SK-N-SH (cell line): ENCODE measurements around the gene INTS14. TPM values are rescaled to one million over a fixed set of nuclear protein-coding genes. Genes with fewer than 3 reads are reported as not detected.

Experiments used
- CTCF ChIP-seq: fragments of 200-600 bp; sonication (generic); IDR thresholded peaks from 2 replicates; pipeline ENCODE4 v1.6.1; 2017; ENCODE audit warnings: antibody characterized with exemption, mild to moderate bottlenecking, moderate library complexity
- EZH2phosphoT487 ChIP-seq: fragments of 200-600 bp; sonication (generic); IDR thresholded peaks from 2 replicates; pipeline ENCODE4 v1.6.1; 2017; ENCODE audit warnings: low read depth, mixed run types, mild to moderate bottlenecking, antibody characterized with exemption, moderate library complexity, borderline replicate concordance
- FOSL2 ChIP-seq: IDR thresholded peaks from 2 replicates; pipeline ENCODE4 v1.4.0; 2012; ENCODE audit warnings: low read depth, mild to moderate bottlenecking, moderate library complexity, borderline replicate concordance
- FOXJ3 ChIP-seq: sonication (generic); formaldehyde crosslinking; IDR thresholded peaks from 2 replicates; pipeline ENCODE4 v1.5.1; 2020; ENCODE audit warnings: mild to moderate bottlenecking, missing genetic modification reagents
- FOXM1 ChIP-seq: IDR thresholded peaks from 2 replicates; pipeline ENCODE4 v1.4.0; 2012; ENCODE audit warnings: low read depth, mild to moderate bottlenecking
- GATA2 ChIP-seq: sonication (generic); formaldehyde crosslinking; IDR thresholded peaks from 2 replicates; pipeline ENCODE4 v1.5.0; 2020; ENCODE audit warnings: mild to moderate bottlenecking, missing genetic modification reagents
- JUND ChIP-seq: IDR thresholded peaks from 2 replicates; pipeline ENCODE4 v1.4.0; 2012
- MAX ChIP-seq: IDR thresholded peaks from 2 replicates; pipeline ENCODE4 v1.4.0; 2012; ENCODE audit warnings: low read depth
- NFIC ChIP-seq: IDR thresholded peaks from 2 replicates; pipeline ENCODE4 v1.4.0; 2012; ENCODE audit warnings: borderline replicate concordance
- NRF1 ChIP-seq: IDR thresholded peaks from 2 replicates; pipeline ENCODE4 v1.6.1; 2012; ENCODE audit warnings: low read depth, mild to moderate bottlenecking, low read length
- PBX3 ChIP-seq: IDR thresholded peaks from 2 replicates; pipeline ENCODE4; 2012
- POLR2AphosphoS5 ChIP-seq: IDR thresholded peaks from 2 replicates; pipeline ENCODE4 v1.6.1; 2012; ENCODE audit warnings: low read depth, low read length
- RCOR1 ChIP-seq: fragments of 150-350 bp; IDR thresholded peaks from 2 replicates; pipeline ENCODE4 v1.6.1; 2017; ENCODE audit warnings: antibody characterized with exemption, low read length
- RXRA ChIP-seq: IDR thresholded peaks from 2 replicates; pipeline ENCODE4 v1.4.0; 2012; ENCODE audit warnings: low read depth, mild to moderate bottlenecking, borderline replicate concordance
- TCF12 ChIP-seq: IDR thresholded peaks from 2 replicates; pipeline ENCODE4 v1.4.0; 2012
- YY1 ChIP-seq: IDR thresholded peaks from 2 replicates; pipeline ENCODE4 v1.4.0; 2012; ENCODE audit warnings: low read depth, mild to moderate bottlenecking
- polyA plus RNA-seq, 3 experiments: library from polyadenylated mRNA; depleted of rRNA; stranded (reverse); fragments of >200 nt; gene quantifications; 2 replicates each; pipeline ENCODE4 v1.2.3, GENCODE V29; 2012
- TF ChIP-seq, protein P1 (sequence below): IDR thresholded peaks from 2 replicates; pipeline ENCODE4 v1.6.1; 2012; ENCODE audit warnings: mild to moderate bottlenecking, low read depth, low read length, moderate library complexity
- TF ChIP-seq, protein P2 (sequence below): fragments of 150-350 bp; IDR thresholded peaks from 2 replicates; pipeline ENCODE4 v1.6.1; 2016; ENCODE audit warnings: mild to moderate bottlenecking, low read depth, low read length

Gene INTS14
- polyA plus RNA-seq, 1 of the 3 experiments (the other 2 are of a cell fraction): 44.9 TPM

DNA sequence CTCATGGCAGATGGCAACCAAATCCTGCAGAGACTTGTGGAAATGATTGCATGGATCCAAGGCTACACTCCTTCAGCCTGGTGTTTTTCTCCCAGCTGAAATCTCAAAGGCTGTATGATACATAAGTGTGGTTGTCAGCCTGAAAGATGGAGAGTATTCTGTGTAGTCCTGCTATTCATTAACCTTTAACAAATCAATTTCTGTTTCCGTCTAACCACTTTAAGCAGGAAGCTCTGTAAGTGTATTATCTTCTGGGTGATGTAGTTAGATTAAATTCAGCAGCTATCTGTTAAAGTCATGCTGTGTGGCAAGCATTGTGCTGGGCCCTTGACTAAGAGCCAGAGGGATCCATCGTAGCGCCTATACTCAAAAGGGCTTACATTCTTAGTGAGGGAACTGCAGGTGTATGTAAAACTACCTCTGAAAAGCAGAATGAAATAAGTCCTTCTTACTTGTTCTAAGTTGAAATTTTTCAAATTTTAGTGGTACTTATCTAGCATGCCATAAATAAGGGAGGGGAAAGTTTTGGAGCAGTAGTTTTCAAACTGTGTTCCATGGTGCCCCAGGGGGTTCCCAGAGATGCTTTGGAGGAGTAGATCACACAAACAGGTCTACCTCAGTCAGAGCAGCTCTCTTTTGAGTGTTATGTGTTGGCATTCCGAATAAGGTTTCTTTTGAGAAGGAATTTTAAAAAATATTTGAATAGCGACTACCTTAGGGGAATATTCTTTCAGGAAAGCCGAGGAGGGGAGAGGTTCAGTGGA is 51.8 kb downstream of the INTS14 start (continued):
- TF ChIP-seq, protein P1, sequence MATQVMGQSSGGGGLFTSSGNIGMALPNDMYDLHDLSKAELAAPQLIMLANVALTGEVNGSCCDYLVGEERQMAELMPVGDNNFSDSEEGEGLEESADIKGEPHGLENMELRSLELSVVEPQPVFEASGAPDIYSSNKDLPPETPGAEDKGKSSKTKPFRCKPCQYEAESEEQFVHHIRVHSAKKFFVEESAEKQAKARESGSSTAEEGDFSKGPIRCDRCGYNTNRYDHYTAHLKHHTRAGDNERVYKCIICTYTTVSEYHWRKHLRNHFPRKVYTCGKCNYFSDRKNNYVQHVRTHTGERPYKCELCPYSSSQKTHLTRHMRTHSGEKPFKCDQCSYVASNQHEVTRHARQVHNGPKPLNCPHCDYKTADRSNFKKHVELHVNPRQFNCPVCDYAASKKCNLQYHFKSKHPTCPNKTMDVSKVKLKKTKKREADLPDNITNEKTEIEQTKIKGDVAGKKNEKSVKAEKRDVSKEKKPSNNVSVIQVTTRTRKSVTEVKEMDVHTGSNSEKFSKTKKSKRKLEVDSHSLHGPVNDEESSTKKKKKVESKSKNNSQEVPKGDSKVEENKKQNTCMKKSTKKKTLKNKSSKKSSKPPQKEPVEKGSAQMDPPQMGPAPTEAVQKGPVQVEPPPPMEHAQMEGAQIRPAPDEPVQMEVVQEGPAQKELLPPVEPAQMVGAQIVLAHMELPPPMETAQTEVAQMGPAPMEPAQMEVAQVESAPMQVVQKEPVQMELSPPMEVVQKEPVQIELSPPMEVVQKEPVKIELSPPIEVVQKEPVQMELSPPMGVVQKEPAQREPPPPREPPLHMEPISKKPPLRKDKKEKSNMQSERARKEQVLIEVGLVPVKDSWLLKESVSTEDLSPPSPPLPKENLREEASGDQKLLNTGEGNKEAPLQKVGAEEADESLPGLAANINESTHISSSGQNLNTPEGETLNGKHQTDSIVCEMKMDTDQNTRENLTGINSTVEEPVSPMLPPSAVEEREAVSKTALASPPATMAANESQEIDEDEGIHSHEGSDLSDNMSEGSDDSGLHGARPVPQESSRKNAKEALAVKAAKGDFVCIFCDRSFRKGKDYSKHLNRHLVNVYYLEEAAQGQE: no peak
- TF ChIP-seq GATA2: peak; percentile 70
- TF ChIP-seq NRF1: no peak
- TF ChIP-seq RCOR1: peak; percentile 90
- no peak for TF ChIP-seq JUND
- TF ChIP-seq EZH2phosphoT487: no peak
- no peak for TF ChIP-seq PBX3
- TF ChIP-seq TCF12: no peak
- no peak for TF ChIP-seq CTCF
- no peak for TF ChIP-seq POLR2AphosphoS5
- TF ChIP-seq FOSL2: no peak
- no peak for TF ChIP-seq FOXM1
- TF ChIP-seq RXRA: no peak
- TF ChIP-seq NFIC: no peak
- TF ChIP-seq YY1: no peak
- TF ChIP-seq, protein P2, sequence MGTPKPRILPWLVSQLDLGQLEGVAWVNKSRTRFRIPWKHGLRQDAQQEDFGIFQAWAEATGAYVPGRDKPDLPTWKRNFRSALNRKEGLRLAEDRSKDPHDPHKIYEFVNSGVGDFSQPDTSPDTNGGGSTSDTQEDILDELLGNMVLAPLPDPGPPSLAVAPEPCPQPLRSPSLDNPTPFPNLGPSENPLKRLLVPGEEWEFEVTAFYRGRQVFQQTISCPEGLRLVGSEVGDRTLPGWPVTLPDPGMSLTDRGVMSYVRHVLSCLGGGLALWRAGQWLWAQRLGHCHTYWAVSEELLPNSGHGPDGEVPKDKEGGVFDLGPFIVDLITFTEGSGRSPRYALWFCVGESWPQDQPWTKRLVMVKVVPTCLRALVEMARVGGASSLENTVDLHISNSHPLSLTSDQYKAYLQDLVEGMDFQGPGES: no peak
- no peak for TF ChIP-seq FOXJ3
- no peak for TF ChIP-seq MAX
